DND-41 (cell line): ENCODE measurements around the gene CD164L2.
A peak's percentile ranks its signal among the peaks of the same experiment; 100 is the strongest.

Experiments used
- ATAC-seq: fragments of 200-7000 bp; cut with Tn5 transposase; 3 replicates; pipeline ENCODE4 v1.9.1; 2021; ENCODE audit warnings: low read depth; ENCODE audit not compliant: insufficient read depth
- DNase-seq: peaks from one replicate; pipeline ENCODE4 v3.0.0-alpha.2; 2020
- H2AFZ ChIP-seq: 2 replicates; pipeline ENCODE4 v1.6.0; 2012; ENCODE audit warnings: low read depth, low read length
- H3K27ac ChIP-seq: 2 replicates; pipeline ENCODE4 v1.5.1; 2012; ENCODE audit warnings: low read length, inconsistent platforms
- H3K27me3 ChIP-seq: fragments of 200-600 bp; sonication (generic); 2 replicates; pipeline ENCODE4 v1.6.0; 2012; ENCODE audit warnings: low read length, mild to moderate bottlenecking, inconsistent platforms; ENCODE audit not compliant: insufficient read depth, poor library complexity
- H3K36me3 ChIP-seq: 2 replicates; pipeline ENCODE4 v1.5.1; 2012; ENCODE audit warnings: low read length, inconsistent platforms; ENCODE audit not compliant: insufficient read depth
- H3K4me1 ChIP-seq: 2 replicates; pipeline ENCODE4 v1.5.1; 2012; ENCODE audit warnings: mild to moderate bottlenecking, low read length; ENCODE audit not compliant: insufficient read depth
- H3K4me2 ChIP-seq: 2 replicates; pipeline ENCODE4 v1.6.0; 2012; ENCODE audit warnings: mild to moderate bottlenecking, moderate library complexity, low read length, inconsistent platforms; ENCODE audit not compliant: insufficient read depth
- H3K4me3 ChIP-seq, 2 experiments: fragments of 200-600 bp in 1 of 2; shearing (Covaris generic) in 1 of 2; 2 replicates each; pipeline ENCODE4 v1.5.1; 2012 to 2016; ENCODE audit warnings: inconsistent platforms in 2 of 2, low read length in 2 of 2, mild to moderate bottlenecking in 2 of 2, low read depth in 1 of 2, moderate library complexity in 1 of 2
- H3K79me2 ChIP-seq: 2 replicates; pipeline ENCODE4 v1.6.0; 2012; ENCODE audit warnings: low read length, inconsistent platforms; ENCODE audit not compliant: insufficient read depth
- H3K9ac ChIP-seq: 2 replicates; pipeline ENCODE4 v1.6.0; 2012; ENCODE audit warnings: low read depth, mild to moderate bottlenecking, inconsistent platforms, low read length, moderate library complexity
- H3K9me3 ChIP-seq: 2 replicates; pipeline ENCODE4 v1.5.1; 2012; ENCODE audit warnings: low read length, moderate library complexity, mild to moderate bottlenecking, inconsistent platforms; ENCODE audit not compliant: insufficient read depth, severe bottlenecking
- H4K20me1 ChIP-seq: 2 replicates; pipeline ENCODE4 v1.6.0; 2012; ENCODE audit warnings: low read length; ENCODE audit not compliant: insufficient read depth
- EZH2 ChIP-seq: IDR thresholded peaks from 3 replicates; pipeline ENCODE4 v1.6.1; 2012; ENCODE audit warnings: borderline replicate concordance, low read depth, mild to moderate bottlenecking, moderate library complexity, low read length, inconsistent platforms; ENCODE audit not compliant: severe bottlenecking
- TF ChIP-seq, protein P1 (sequence below): IDR thresholded peaks from 2 replicates; pipeline ENCODE4 v1.5.1; 2012; ENCODE audit warnings: borderline replicate concordance, low read length, moderate library complexity, mild to moderate bottlenecking; ENCODE audit not compliant: poor library complexity, severe bottlenecking; ENCODE audit errors: extremely low read depth

The CD164L2 gene

DNA sequence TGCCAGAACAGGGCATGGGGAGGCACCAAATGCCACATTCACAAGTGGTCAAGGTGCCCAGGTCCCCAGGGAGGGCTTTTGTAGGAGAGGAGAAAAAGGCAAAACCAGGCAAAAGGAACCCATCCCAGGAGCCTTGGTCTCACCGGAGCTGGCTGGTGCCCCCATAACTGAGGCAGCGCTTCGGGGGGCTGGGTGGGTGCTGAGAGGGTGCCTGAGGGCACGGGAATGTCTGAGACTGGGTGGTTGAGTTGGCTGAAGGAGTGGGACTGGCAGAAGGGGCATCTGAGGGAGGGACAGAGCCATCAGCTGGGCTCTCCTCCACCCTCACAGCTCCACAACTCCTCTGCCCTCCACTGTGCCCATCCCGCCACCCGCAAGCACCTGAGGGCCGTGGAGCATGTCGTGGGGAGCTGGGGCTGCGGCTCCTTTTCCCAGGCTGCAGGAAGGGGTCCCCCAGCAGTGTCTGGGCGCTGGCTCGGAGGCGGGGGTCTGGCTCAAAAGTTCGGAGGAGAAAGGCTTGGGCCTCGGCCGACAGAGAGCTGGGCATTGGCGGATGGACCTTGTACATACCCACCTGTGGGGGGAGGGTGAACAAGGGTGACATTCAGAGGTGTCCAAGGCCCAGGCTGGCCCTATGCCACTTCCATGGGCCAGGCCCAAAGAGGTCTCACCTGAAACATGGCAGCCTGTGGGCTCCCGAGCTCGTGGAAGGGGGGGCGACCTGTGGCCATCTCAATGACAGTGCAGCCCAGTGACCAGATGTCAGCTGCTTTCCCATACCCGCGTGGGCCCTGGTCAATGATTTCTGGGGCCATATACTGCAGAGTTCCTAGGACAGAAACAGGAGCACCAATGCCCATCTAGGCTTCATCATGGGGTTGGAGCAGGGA is 24.9 kb downstream of the CD164L2 start:
- Histone ChIP-seq H2AFZ (no peak overlapping the region), H3K27ac (no peak overlapping the region), H3K79me2 (no peaks in the 10 kb centered on the region), H3K4me1 (peaks cover 14% of the 10 kb centered on the region), H3K36me3 (no peaks in the 10 kb centered on the region), H3K27me3 (no peaks in the 10 kb centered on the region), H3K9me3 (no peaks in the 10 kb centered on the region), H3K4me2 (peak overlapping the region; percentile 60), H3K4me3 (no peak overlapping the region), H3K9ac (no peak overlapping the region; the same call in 1 of the 2 replicates), H4K20me1 (no peaks in the 10 kb centered on the region)
- DNase-seq (no peak), ATAC-seq (no peak)
- no peak for TF ChIP-seq EZH2
- TF ChIP-seq, protein P1, sequence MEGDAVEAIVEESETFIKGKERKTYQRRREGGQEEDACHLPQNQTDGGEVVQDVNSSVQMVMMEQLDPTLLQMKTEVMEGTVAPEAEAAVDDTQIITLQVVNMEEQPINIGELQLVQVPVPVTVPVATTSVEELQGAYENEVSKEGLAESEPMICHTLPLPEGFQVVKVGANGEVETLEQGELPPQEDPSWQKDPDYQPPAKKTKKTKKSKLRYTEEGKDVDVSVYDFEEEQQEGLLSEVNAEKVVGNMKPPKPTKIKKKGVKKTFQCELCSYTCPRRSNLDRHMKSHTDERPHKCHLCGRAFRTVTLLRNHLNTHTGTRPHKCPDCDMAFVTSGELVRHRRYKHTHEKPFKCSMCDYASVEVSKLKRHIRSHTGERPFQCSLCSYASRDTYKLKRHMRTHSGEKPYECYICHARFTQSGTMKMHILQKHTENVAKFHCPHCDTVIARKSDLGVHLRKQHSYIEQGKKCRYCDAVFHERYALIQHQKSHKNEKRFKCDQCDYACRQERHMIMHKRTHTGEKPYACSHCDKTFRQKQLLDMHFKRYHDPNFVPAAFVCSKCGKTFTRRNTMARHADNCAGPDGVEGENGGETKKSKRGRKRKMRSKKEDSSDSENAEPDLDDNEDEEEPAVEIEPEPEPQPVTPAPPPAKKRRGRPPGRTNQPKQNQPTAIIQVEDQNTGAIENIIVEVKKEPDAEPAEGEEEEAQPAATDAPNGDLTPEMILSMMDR, result no peak

DNA sequence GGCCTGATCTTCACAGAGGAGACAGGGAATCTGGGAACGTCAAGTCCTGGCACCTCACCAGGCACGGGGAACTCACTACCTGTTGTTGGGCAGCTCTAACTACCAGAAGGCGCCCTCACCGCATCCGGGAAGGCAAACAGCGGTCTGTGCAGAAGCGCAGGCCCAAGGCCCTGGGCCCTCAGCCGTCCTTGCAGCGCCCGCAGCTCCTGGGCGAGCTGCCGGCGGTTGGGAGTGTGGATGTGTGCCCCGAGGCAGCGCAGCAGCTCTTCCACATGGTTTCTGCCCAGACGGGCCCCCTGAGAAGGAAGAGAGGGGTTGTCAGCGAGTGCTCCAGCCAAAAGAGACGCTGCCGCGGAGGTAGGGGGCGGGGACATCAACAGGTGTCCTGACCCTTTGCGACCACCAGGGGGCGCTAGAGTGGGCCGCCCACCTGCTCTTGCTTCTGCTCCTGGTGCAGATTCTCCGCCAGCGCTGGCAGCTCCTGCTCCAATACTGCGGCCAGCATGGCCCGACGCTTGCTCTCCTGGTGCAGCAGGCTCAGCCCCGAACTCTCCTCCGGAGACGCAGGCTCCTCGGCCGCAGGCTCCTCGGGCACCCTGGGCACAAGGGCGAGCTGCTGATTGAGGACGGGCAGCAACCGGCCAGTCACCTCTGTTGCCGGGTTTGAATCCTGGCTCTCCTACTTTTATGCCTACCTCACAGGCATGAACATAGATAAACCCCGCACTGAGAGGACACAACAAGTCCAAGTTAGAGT is 25.7 kb downstream of the CD164L2 start:
- Histone ChIP-seq H3K9ac (peak overlapping the region; percentile 46), H3K4me2 (peak overlapping the region; percentile 60), H3K4me1 (peaks cover 14% of the 10 kb centered on the region), H3K27ac (peak overlapping the region; percentile 3; the same call in 1 of the 2 replicates), H2AFZ (peak overlapping the region; percentile 46), H3K9me3 (no peaks in the 10 kb centered on the region), H3K4me3 (peak overlapping the region in 1 of 2 experiments; percentile 43; a peak in 2 of 4 replicates), H4K20me1 (no peaks in the 10 kb centered on the region), H3K36me3 (no peaks in the 10 kb centered on the region), H3K27me3 (no peaks in the 10 kb centered on the region), H3K79me2 (no peaks in the 10 kb centered on the region)
- peak; percentile 87 for ATAC-seq
- peak; percentile 85 for DNase-seq
- TF ChIP-seq, protein P1, result peak; percentile 95
- no peak for TF ChIP-seq EZH2

DNA sequence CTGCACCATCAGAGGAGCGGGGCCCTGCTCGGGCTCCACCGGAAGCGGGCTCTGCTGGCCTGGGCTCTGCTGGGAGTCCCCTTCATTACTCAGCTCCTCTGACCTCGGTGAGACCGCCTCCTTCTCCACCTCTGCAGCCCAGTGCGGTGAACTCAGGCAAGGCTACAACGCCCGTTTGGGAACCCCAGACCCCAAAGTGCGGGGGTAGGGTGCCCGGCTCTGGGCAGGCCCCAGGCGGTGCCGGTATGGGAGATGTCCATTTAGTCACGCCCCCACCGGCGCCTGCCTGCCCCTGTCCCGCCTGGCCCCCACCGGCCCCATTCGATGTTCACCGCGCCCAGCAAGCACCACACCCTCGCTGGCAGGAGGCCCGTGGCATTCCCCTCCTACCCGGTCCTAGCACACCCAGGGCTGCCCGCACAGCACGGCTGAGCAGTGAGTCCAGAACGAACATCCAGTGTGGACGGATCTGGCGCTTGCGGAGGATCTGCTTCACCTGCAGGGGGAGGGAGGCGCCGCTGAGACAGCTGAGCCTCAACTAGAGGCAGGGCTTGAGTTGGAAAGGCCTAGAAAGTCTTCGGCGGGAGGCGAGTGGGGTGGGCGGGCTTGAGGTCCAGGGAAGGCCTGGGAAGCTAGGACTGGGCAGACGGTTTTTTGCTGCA is 26.4 kb downstream of the CD164L2 start:
- peak overlapping the region; percentile 60 for H3K4me2 ChIP-seq
- peak overlapping the region; percentile 3; the same call in 1 of the 2 replicates for H3K27ac ChIP-seq
- no peaks in the 10 kb centered on the region for H3K9me3 ChIP-seq
- H3K27me3 ChIP-seq, result no peaks in the 10 kb centered on the region
- no peak for TF ChIP-seq EZH2
- TF ChIP-seq, protein P1, result no peak
- no peaks in the 10 kb centered on the region for H3K36me3 ChIP-seq
- peak overlapping the region; percentile 46 for H3K9ac ChIP-seq
- ATAC-seq (peak; percentile 17), DNase-seq (no peak)
- H3K79me2 ChIP-seq, result no peaks in the 10 kb centered on the region
- H3K4me1 ChIP-seq, result peaks cover 14% of the 10 kb centered on the region
- peak overlapping the region; percentile 46 for H2AFZ ChIP-seq
- H3K4me3 ChIP-seq, result peak overlapping the region in 1 of 2 experiments; percentile 43; a peak in 2 of 4 replicates
- no peaks in the 10 kb centered on the region for H4K20me1 ChIP-seq
